Motor neuron (in vitro differentiated cells): ENCODE data around the gene TRPV3. TPM values are rescaled to one million over a fixed set of nuclear protein-coding genes. Genes with fewer than 3 reads are reported as not detected.
"Not testable (repeated sequence)": the region's sequence is repeated elsewhere in the genome, so short reads cannot be mapped to it uniquely, and the experiment has no call there.

ENCODE experiments used
- ATAC-seq, 8 experiments: fragments of 200-7000 bp; cut with Tn5 transposase; replicated peaks in 6 of 8; 2 replicates each; pipeline ENCODE4 v1.8.0; 2021; ENCODE audit warnings: mild to moderate bottlenecking in 8 of 8, moderate library complexity in 8 of 8
- H3K27ac ChIP-seq, 2 donors: fragments of 250-450 bp; sonication (Bioruptor Pico); 2 replicates each; pipeline ENCODE4 v1.9.0; 2021; ENCODE audit warnings: antibody characterized with exemption in 2 of 2, mild to moderate bottlenecking in 2 of 2, moderate library complexity in 1 of 2
- H3K4me1 ChIP-seq, 2 donors: fragments of 250-450 bp; sonication (Bioruptor Pico); replicated peaks in 1 of 2; 2 replicates each; pipeline ENCODE4 v1.6.1; 2021; ENCODE audit warnings: antibody characterized with exemption in 2 of 2, mild to moderate bottlenecking in 2 of 2, moderate library complexity in 1 of 2
- H3K4me3 ChIP-seq, 5 donors: fragments of 250-450 bp; sonication (Bioruptor Pico); 2 replicates each; pipeline ENCODE4 v1.9.0; 2021; ENCODE audit warnings: antibody characterized with exemption in 5 of 5, mild to moderate bottlenecking in 5 of 5, moderate library complexity in 4 of 5
- WGBS, 10 experiments: fragments of 450-650 bp; shearing (Covaris generic); methylation state at CpG; one replicate each; pipeline ENCODE4 v1.0.0; 2022; 5-methylcytosine and 5-hydroxymethylcytosine counted together
- in situ Hi-C, 9 experiments: fragments of 400-800 bp; cut with MboI; loops; one replicate each; pipeline ENCODE4 v1.15.0; 2021; ENCODE audit warnings: low sequenced_read_pairs in 9 of 9, low pct_unique_long_range_greater_than_20kb in 2 of 9; ENCODE audit not compliant: unreplicated experiment in 9 of 9
- total RNA-seq, 8 experiments: library from RNA; unstranded; fragments of 300-600 nt; gene quantifications; 2 replicates each; pipeline versions ENCODE4 v1.2.3 to v1.2.4, GENCODE V29; 2022

The TRPV3 gene
- total RNA-seq, 8 experiments from 2014 or later, result 0.11 to 3.2 (median 1.2) TPM

DNA sequence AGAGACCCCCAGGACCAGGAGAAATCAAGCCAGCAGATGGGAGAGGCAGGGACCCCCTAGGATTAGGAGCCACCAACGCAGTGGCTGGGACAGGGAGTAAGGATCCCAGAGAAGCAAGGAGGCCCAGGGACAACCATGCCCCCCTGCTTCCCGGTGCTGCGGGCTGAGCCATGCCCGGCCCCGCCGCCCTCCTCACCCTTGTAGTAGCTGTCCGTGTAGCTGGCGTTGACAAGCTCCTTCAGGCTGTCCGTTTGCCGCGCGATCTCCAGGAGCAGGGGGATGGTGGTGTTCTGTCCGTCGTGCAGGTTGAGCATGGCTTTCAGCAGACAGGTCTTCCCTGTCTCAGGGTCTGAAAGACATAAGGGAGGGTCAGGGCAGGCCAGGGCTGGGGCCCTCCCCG lies 33.2 kb upstream of the TRPV3 start:
- H3K27ac ChIP-seq, result no peak overlapping the region

GRCh38 chr17:3590231-3590630 lies 32.6 kb upstream of the TRPV3 start:
- H3K27ac ChIP-seq, result no peak overlapping the region
- no peaks in the 10 kb centered on the region for H3K4me1 ChIP-seq
- in situ Hi-C loops, result no loop called here
- no peak for ATAC-seq
- 93 to 100% (median 99%) methylated on average over 2 to 11 of the region's 15 CpGs; no CpG with 5 or more reads in 5 of the 10 experiments for WGBS, 10 experiments
- no peak overlapping the region for H3K4me3 ChIP-seq

More for the DNA sequence above, 33.2 kb upstream of the TRPV3 start:
- in situ Hi-C loops, result no loop called here
- H3K4me3 ChIP-seq, result no peak overlapping the region
- 80 to 88% methylated on average over 1 to 3 of the region's 15 CpGs; no CpG with 5 or more reads in 8 of the 10 experiments for WGBS, 10 experiments
- ATAC-seq, result no peak
- H3K4me1 ChIP-seq, result no peaks in the 10 kb centered on the region

GRCh38 chr17:3589784-3590183 lies 32.2 kb upstream of the TRPV3 start:
- Histone ChIP-seq H3K4me3 (no peak overlapping the region), H3K27ac (no peak overlapping the region), H3K4me1 (no peaks in the 10 kb centered on the region)
- ATAC-seq, result no peak
- WGBS, 10 experiments, result 93 to 100% (median 94%) methylated on average over 1 to 11 of the region's 22 CpGs; no CpG with 5 or more reads in 7 of the 10 experiments
- in situ Hi-C loops, result no loop called here

- Histone ChIP-seq H3K4me3 (no peak overlapping the region), H3K4me1 (no peaks in the 10 kb centered on the region), H3K27ac (no peak overlapping the region)
- no peak for ATAC-seq
- in situ Hi-C loops, result no loop called here
- 60 to 100% (median 93%) methylated on average over 1 to 3 of the region's 17 CpGs; no CpG with 5 or more reads in 7 of the 10 experiments for WGBS, 10 experiments
Measured at GRCh38 chr17:3585826-3586225, 28.2 kb upstream of the TRPV3 start.

- Histone ChIP-seq H3K4me3 (no peak overlapping the region), H3K27ac (no peak overlapping the region), H3K4me1 (no peaks in the 10 kb centered on the region)
- WGBS, 10 experiments, result 83 to 93% (median 89%) methylated on average over 2 to 5 of the region's 9 CpGs; no CpG with 5 or more reads in 6 of the 10 experiments
- ATAC-seq, result no peak
- in situ Hi-C loops, result no loop called here
Measured at GRCh38 chr17:3583456-3583855, 25.8 kb upstream of the TRPV3 start.

DNA sequence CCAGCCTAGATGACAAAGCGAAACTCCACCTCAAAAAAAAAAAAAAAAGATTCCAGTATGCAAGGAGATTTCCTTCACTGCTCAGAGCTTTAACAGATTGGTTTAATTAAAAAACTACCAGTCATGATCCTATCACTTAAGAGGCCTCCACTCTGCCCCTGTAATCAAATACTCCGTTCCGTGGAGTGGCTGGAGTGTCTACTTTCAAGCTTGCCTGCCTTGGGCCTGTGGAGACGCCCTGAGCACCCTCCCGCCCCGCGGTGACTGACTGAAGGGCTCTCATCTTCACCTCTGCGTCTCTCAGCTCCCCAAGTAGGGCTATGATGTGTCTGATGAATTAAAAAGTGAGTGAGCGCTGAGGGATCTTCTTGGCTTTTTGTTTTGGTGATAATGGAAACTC lies 25.3 kb upstream of the TRPV3 start:
- Histone ChIP-seq H3K4me3 (no peak overlapping the region), H3K4me1 (no peaks in the 10 kb centered on the region), H3K27ac (no peak overlapping the region)
- in situ Hi-C loops, result no loop called here
- peak in 1 of 8 experiments; percentile 52 for ATAC-seq
- WGBS, 10 experiments, result 81 to 100% (median 100%) methylated on average over 1 to 7 of the region's 9 CpGs; no CpG with 5 or more reads in 2 of the 10 experiments

GRCh38 chr17:3578667-3579066 lies 21.1 kb upstream of the TRPV3 start:
- H3K27ac ChIP-seq, in situ Hi-C loops, ATAC-seq, H3K4me1 ChIP-seq, H3K4me3 ChIP-seq: not testable (repeated sequence)
- 69 to 100% (median 90%) methylated on average over 1 to 4 of the region's 4 CpGs; no CpG with 5 or more reads in 2 of the 10 experiments for WGBS, 10 experiments

GRCh38 chr17:3576970-3577369 lies 19.4 kb upstream of the TRPV3 start:
- no peaks in the 10 kb centered on the region for H3K4me1 ChIP-seq
- no peak for ATAC-seq
- WGBS, 10 experiments, result 77 to 100% (median 83%) methylated on average over 1 to 11 of the region's 11 CpGs; no CpG with 5 or more reads in 5 of the 10 experiments
- no peak overlapping the region for H3K27ac ChIP-seq
- in situ Hi-C loops, result no loop called here
- H3K4me3 ChIP-seq, result no peak overlapping the region

DNA sequence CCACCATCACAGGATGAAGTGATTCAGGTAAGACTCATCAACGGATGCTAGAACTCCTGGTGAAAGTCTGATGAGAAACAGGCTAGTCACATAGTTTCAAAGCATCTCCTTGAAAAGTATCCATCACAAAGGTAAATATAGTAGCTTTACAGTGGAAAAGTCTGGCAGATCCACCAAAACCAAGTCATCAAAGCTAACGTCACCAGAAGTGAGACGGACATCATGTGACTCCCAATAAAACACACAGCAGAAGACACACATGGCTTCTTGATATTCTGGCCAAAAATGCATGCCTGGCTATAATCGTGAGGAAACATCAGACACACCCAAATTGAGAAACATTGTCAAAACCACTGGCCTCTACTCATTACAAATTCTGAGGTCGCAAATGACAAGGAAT lies 17.9 kb upstream of the TRPV3 start:
- H3K4me1 ChIP-seq, result no peaks in the 10 kb centered on the region
- no peak overlapping the region for H3K27ac ChIP-seq
- no peak overlapping the region for H3K4me3 ChIP-seq
- 0 to 100% (median 88%) methylated on average over 1 to 4 of the region's 5 CpGs; no CpG with 5 or more reads in 1 of the 10 experiments for WGBS, 10 experiments
- in situ Hi-C loops, result no loop called here
- ATAC-seq, result peak in 3 of 8 experiments; percentile 66 to 99 (median 98)

DNA sequence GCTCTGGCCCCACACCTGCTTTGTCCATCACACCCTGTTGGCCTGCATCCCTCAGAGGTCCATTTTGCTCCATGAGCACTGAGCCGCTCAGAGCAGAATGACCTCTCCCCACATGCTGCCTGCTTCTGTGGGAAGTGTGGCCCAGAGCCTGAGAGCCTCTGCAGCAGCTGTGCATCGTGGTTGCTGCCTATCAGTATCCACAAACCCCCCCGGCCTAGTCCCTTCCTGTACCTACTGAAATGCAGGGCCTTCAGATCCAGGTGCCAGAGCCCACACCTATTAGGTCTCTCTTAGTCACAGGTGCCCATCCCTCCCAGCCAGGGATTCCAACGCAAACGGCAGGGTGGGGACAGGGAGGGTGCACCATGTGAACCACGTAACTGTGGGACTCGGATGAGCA lies 16.6 kb upstream of the TRPV3 start:
- no peak for ATAC-seq
- no peaks in the 10 kb centered on the region for H3K4me1 ChIP-seq
- WGBS, 10 experiments, result 43 to 100% (median 89%) methylated on average over 1 to 5 of the region's 7 CpGs; no CpG with 5 or more reads in 4 of the 10 experiments
- no peak overlapping the region for H3K4me3 ChIP-seq
- in situ Hi-C loops, result loop anchor here in 2 of 9 experiments (25.0 kb wide), 2 partner anchors 88 to 112 kb away; partner anchors contain the start of genes EMC6 (in 1 of the 2), SPATA22 (in 1 of the 2) and TAX1BP3 (in 1 of the 2)
- no peak overlapping the region for H3K27ac ChIP-seq

DNA sequence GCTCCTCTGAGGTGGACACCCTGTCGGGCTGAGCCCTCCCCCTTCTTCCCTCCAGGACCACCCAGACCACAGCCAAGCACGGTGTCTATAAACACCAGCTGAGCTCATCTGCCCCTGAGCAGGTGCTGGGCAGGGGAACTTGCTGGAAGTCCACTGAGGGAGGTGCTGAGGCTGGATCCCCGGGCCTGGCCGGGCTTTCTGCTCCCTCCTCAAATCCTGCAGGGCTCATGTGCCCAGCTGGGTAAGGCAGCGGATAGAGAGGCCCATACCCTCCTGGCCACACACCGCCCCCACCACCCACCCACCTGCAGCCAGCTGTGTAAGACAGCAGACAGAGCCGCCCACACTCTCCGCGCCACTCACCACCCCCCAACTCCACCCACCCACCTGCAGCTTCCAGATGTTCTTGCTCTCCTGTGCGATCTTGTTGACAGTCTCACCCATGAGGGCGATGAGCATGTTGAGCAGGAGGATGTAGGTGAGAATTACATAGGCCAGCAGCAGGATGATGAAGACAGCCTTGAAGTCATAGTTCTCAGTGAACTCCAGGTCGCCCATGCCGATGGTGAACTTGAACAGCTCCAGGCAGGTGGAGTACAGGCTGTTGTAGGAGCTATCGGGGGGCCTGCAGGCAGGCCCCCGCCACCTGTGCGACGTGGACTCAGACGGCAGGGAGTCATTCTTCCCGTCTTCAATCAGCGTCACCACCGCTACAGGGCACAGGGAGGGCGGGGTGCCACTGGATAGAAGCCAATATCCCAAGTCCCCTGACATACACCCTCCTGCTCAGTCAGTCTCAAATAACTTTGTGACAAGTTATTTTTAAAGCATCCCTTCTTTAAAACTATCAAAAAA lies 15.9 kb upstream of the TRPV3 start:
- 17 to 99% (median 83%) methylated on average over 1 to 13 of the region's 22 CpGs; no CpG with 5 or more reads in 4 of the 10 experiments for WGBS, 10 experiments
- in situ Hi-C loops, result loop anchor here in 2 of 9 experiments (25.0 kb wide), 2 partner anchors 89 to 111 kb away; partner anchors contain the start of genes EMC6 (in 1 of the 2), SPATA22 (in 1 of the 2) and TAX1BP3 (in 1 of the 2)
- no peak for ATAC-seq
- H3K4me3 ChIP-seq, result no peak overlapping the region
- H3K4me1 ChIP-seq, result no peaks in the 10 kb centered on the region
- H3K27ac ChIP-seq, result no peak overlapping the region

GRCh38 chr17:3572231-3572630 lies 14.6 kb upstream of the TRPV3 start:
- H3K4me1 ChIP-seq, result no peaks in the 10 kb centered on the region
- H3K4me3 ChIP-seq, result no peak overlapping the region
- no peak overlapping the region for H3K27ac ChIP-seq
- 93% methylated on average over 6 of the region's 7 CpGs; no CpG with 5 or more reads in 9 of the 10 experiments for WGBS, 10 experiments
- in situ Hi-C loops, result loop anchor here in 2 of 9 experiments (25.0 kb wide), 2 partner anchors 90 to 110 kb away; partner anchors contain the start of genes EMC6 (in 1 of the 2), SPATA22 (in 1 of the 2) and TAX1BP3 (in 1 of the 2)
- ATAC-seq, result no peak
